DND-41 (cell line): ENCODE results near the gene MEF2C.

Experiments used
- ATAC-seq: fragments of 200-7000 bp; cut with Tn5 transposase; 3 replicates; pipeline ENCODE4 v1.9.1; 2021; ENCODE audit warnings: low read depth; ENCODE audit not compliant: insufficient read depth
- DNase-seq: peaks from one replicate; pipeline ENCODE4 v3.0.0-alpha.2; 2020
- H2AFZ ChIP-seq: 2 replicates; pipeline ENCODE4 v1.6.0; 2012; ENCODE audit warnings: low read depth, low read length
- H3K27ac ChIP-seq: 2 replicates; pipeline ENCODE4 v1.5.1; 2012; ENCODE audit warnings: low read length, inconsistent platforms
- H3K27me3 ChIP-seq: fragments of 200-600 bp; sonication (generic); 2 replicates; pipeline ENCODE4 v1.6.0; 2012; ENCODE audit warnings: low read length, mild to moderate bottlenecking, inconsistent platforms; ENCODE audit not compliant: insufficient read depth, poor library complexity
- H3K36me3 ChIP-seq: 2 replicates; pipeline ENCODE4 v1.5.1; 2012; ENCODE audit warnings: low read length, inconsistent platforms; ENCODE audit not compliant: insufficient read depth
- H3K4me1 ChIP-seq: 2 replicates; pipeline ENCODE4 v1.5.1; 2012; ENCODE audit warnings: mild to moderate bottlenecking, low read length; ENCODE audit not compliant: insufficient read depth
- H3K4me2 ChIP-seq: 2 replicates; pipeline ENCODE4 v1.6.0; 2012; ENCODE audit warnings: mild to moderate bottlenecking, moderate library complexity, low read length, inconsistent platforms; ENCODE audit not compliant: insufficient read depth
- H3K4me3 ChIP-seq, 2 experiments: fragments of 200-600 bp in 1 of 2; shearing (Covaris generic) in 1 of 2; 2 replicates each; pipeline ENCODE4 v1.5.1; 2012 to 2016; ENCODE audit warnings: inconsistent platforms in 2 of 2, low read length in 2 of 2, mild to moderate bottlenecking in 2 of 2, low read depth in 1 of 2, moderate library complexity in 1 of 2
- H3K79me2 ChIP-seq: 2 replicates; pipeline ENCODE4 v1.6.0; 2012; ENCODE audit warnings: low read length, inconsistent platforms; ENCODE audit not compliant: insufficient read depth
- H3K9ac ChIP-seq: 2 replicates; pipeline ENCODE4 v1.6.0; 2012; ENCODE audit warnings: low read depth, mild to moderate bottlenecking, inconsistent platforms, low read length, moderate library complexity
- H3K9me3 ChIP-seq: 2 replicates; pipeline ENCODE4 v1.5.1; 2012; ENCODE audit warnings: low read length, moderate library complexity, mild to moderate bottlenecking, inconsistent platforms; ENCODE audit not compliant: insufficient read depth, severe bottlenecking
- H4K20me1 ChIP-seq: 2 replicates; pipeline ENCODE4 v1.6.0; 2012; ENCODE audit warnings: low read length; ENCODE audit not compliant: insufficient read depth
- CTCF ChIP-seq: IDR thresholded peaks from 2 replicates; pipeline ENCODE4 v1.5.1; 2012; ENCODE audit warnings: borderline replicate concordance, low read length, moderate library complexity, mild to moderate bottlenecking; ENCODE audit not compliant: poor library complexity, severe bottlenecking; ENCODE audit errors: extremely low read depth
- EZH2 ChIP-seq: IDR thresholded peaks from 3 replicates; pipeline ENCODE4 v1.6.1; 2012; ENCODE audit warnings: borderline replicate concordance, low read depth, mild to moderate bottlenecking, moderate library complexity, low read length, inconsistent platforms; ENCODE audit not compliant: severe bottlenecking

The MEF2C gene

GRCh38 chr5:88833371-88834130 is 49.4 kb downstream of the MEF2C start:
- Histone ChIP-seq H3K27ac (no peak overlapping the region), H3K4me1 (no peaks in the 10 kb centered on the region), H3K4me2 (no peak overlapping the region), H2AFZ (no peak overlapping the region), H3K27me3 (no peaks in the 10 kb centered on the region), H4K20me1 (no peaks in the 10 kb centered on the region), H3K4me3 (no peak overlapping the region), H3K79me2 (no peaks in the 10 kb centered on the region), H3K36me3 (no peaks in the 10 kb centered on the region), H3K9ac (no peak overlapping the region), H3K9me3 (no peaks in the 10 kb centered on the region)
- TF ChIP-seq EZH2 (no peak), CTCF (no peak)
- ATAC-seq: no peak
- no peak for DNase-seq

- H3K9ac ChIP-seq: no peak overlapping the region
- no peak for ATAC-seq
- no peak overlapping the region for H3K4me3 ChIP-seq
- H3K9me3 ChIP-seq: no peaks in the 10 kb centered on the region
- H3K79me2 ChIP-seq: no peaks in the 10 kb centered on the region
- no peaks in the 10 kb centered on the region for H3K4me1 ChIP-seq
- no peaks in the 10 kb centered on the region for H3K27me3 ChIP-seq
- H3K4me2 ChIP-seq: no peak overlapping the region
- H4K20me1 ChIP-seq: no peaks in the 10 kb centered on the region
- DNase-seq: no peak
- TF ChIP-seq EZH2 (no peak), CTCF (no peak)
- no peaks in the 10 kb centered on the region for H3K36me3 ChIP-seq
- H3K27ac ChIP-seq: no peak overlapping the region
- H2AFZ ChIP-seq: no peak overlapping the region
Measured at GRCh38 chr5:88831816-88832215, 51.2 kb downstream of the MEF2C start.

GRCh38 chr5:88830567-88830966 is 52.4 kb downstream of the MEF2C start:
- no peaks in the 10 kb centered on the region for H3K9me3 ChIP-seq
- no peak overlapping the region for H3K9ac ChIP-seq
- H2AFZ ChIP-seq: no peak overlapping the region
- no peaks in the 10 kb centered on the region for H3K27me3 ChIP-seq
- H3K4me3 ChIP-seq: no peak overlapping the region
- H4K20me1 ChIP-seq: no peaks in the 10 kb centered on the region
- H3K36me3 ChIP-seq: no peaks in the 10 kb centered on the region
- H3K4me1 ChIP-seq: no peaks in the 10 kb centered on the region
- ATAC-seq (peak; percentile 54; the same call in 1 of the 3 replicates), DNase-seq (no peak)
- TF ChIP-seq EZH2: no peak
- TF ChIP-seq CTCF: no peak
- H3K4me2 ChIP-seq: no peak overlapping the region
- H3K79me2 ChIP-seq: no peaks in the 10 kb centered on the region
- no peak overlapping the region for H3K27ac ChIP-seq

- no peak overlapping the region for H3K27ac ChIP-seq
- H3K4me1 ChIP-seq: no peaks in the 10 kb centered on the region
- ATAC-seq: no peak
- no peaks in the 10 kb centered on the region for H3K36me3 ChIP-seq
- no peaks in the 10 kb centered on the region for H3K27me3 ChIP-seq
- no peak overlapping the region for H3K9ac ChIP-seq
- no peak for TF ChIP-seq CTCF
- TF ChIP-seq EZH2: no peak
- H3K4me3 ChIP-seq: no peak overlapping the region
- H3K9me3 ChIP-seq: no peaks in the 10 kb centered on the region
- H3K79me2 ChIP-seq: no peaks in the 10 kb centered on the region
- DNase-seq: no peak
- no peak overlapping the region for H2AFZ ChIP-seq
- H3K4me2 ChIP-seq: no peak overlapping the region
- no peaks in the 10 kb centered on the region for H4K20me1 ChIP-seq
Measured at GRCh38 chr5:88829775-88830174, 53.2 kb downstream of the MEF2C start.
